Stomach (tissue), 9 donors: ENCODE measurements around the gene ATP5MC3. TPM values are rescaled to one million over a fixed set of nuclear protein-coding genes. Genes with fewer than 3 reads are reported as not detected.

Source experiments
- DNase-seq, 2 donors: peaks; one replicate each; pipeline versions ENCODE4 v3.0.0 to v3.0.0-alpha.2; 2013 to 2019
- H3K27ac ChIP-seq, 5 donors: fragments of 200-600 bp in 4 of 5; sonication (generic) in 4 of 5; one replicate each; pipeline ENCODE4 v1.5.1; 2013 to 2019; ENCODE audit warnings: mild to moderate bottlenecking in 1 of 5, moderate library complexity in 1 of 5
- H3K27me3 ChIP-seq, 3 donors: fragments of 200-600 bp; sonication (generic); one replicate each; pipeline ENCODE4 v1.5.1; 2017 to 2019; ENCODE audit warnings: mixed run types in 1 of 3
- H3K36me3 ChIP-seq, 4 donors: fragments of 200-600 bp; sonication (generic); 1 replicate in 3 of 4; 2 replicates in 1 of 4; pipeline ENCODE4 v1.5.1; 2016 to 2019
- H3K4me1 ChIP-seq, 4 donors: fragments of 200-600 bp; sonication (generic); one replicate each; pipeline ENCODE4 v1.5.1; 2016 to 2019
- H3K4me3 ChIP-seq, 4 donors: fragments of 200-600 bp; sonication (generic) in 3 of 4; one replicate each; pipeline ENCODE4 v1.5.1; 2016 to 2019; ENCODE audit warnings: mild to moderate bottlenecking in 1 of 4
- H3K9me3 ChIP-seq, 4 donors: fragments of 200-600 bp; sonication (generic); one replicate each; pipeline ENCODE4 v1.5.1; 2016 to 2019
- EP300 ChIP-seq: sonication (generic); formaldehyde crosslinking; IDR thresholded peaks from one replicate; pipeline ENCODE4 v1.6.1; 2017; ENCODE audit warnings: antibody characterized with exemption
- POLR2A ChIP-seq, 4 donors: fragments of 450-650 bp; IDR thresholded peaks; one replicate each; pipeline ENCODE4 v1.6.1; 2016; ENCODE audit warnings: antibody characterized with exemption in 4 of 4, control low read depth in 2 of 4, mild to moderate bottlenecking in 1 of 4, moderate library complexity in 1 of 4
- POLR2AphosphoS5 ChIP-seq, 3 donors: sonication (generic); formaldehyde crosslinking; IDR thresholded peaks; one replicate each; pipeline ENCODE4 v1.6.1; 2016; ENCODE audit warnings: antibody characterized with exemption in 3 of 3
- WGBS, 5 donors: extraction: QIAGEN DNeasy Blood & Tissue Kit in 3 of 5; methylation state at CpG; one replicate each; pipeline versions ENCODE4 v1.1.5 to v1.1.7; 2013 to 2018; 5-methylcytosine and 5-hydroxymethylcytosine counted together
- intact Hi-C: fragments of 100-400 bp; cut with DNase I; formaldehyde crosslinking; loops from one replicate; pipeline ENCODE4 v1.15.1; 2023; ENCODE audit warnings: low total_unique reads
- polyA plus RNA-seq, 3 donors: library from polyadenylated mRNA; stranded (reverse); fragments of 200-250 nt; gene quantifications; one replicate each; pipeline ENCODE4 v1.2.3, GENCODE V29; 2013
- total RNA-seq, 5 donors: library from RNA; depleted of rRNA; stranded (reverse); fragments of >200 nt; gene quantifications; one replicate each; pipeline versions ENCODE4 v1.1.0 to v1.2.3, GENCODE V29; 2014 to 2016
- TF ChIP-seq, protein P1 (sequence below), 7 experiments: fragments of 450-650 bp in 4 of 7; fragments of 200-600 bp in 3 of 7; sonication (generic) in 3 of 7; IDR thresholded peaks; one replicate each; pipeline ENCODE4 v1.5.1; 2016 to 2019; ENCODE audit warnings: antibody characterized with exemption in 7 of 7, control low read depth in 2 of 7, mild to moderate bottlenecking in 1 of 7
- donor health status: healthy with polysubstance abuse.
- donor health status: Bipolar disorder and iron deficiency.
- donor health status: healthy.

The ATP5MC3 gene
- total and polyA plus RNA-seq, 8 donors: 39.4 to 383 (median 141) TPM

DNA sequence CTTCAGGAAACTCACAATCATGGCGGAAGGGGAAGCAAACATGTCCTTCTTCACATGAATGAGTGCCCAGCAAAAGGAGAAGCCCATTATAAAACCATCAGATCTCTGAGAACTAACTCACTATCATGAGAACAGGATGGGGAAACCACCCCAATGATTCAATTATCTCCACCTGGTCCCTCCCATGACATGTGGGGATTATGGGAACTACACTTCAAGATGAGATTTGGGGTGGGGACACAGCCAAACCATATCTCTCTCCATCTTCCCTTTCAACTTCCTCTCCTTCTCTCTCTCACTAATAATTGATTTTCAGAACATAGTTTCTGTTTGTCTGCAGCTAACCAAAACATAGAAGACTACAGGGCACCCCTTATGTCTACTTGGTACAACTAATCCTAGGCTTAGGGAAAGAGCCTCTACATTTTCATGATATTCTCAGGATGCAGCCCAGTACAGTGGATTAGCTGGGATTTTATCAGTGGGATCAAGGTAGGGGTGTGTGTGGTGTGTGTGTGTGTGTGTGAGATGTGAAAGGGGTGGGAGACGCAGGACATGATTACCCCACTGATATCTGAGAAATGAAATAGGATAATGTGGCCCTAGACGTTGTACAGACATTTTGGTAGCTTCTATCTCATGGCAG is 10.7 kb downstream of the ATP5MC3 start:
- TF ChIP-seq EP300 (no peak), POLR2AphosphoS5 (IDR thresholded peaks at IDR 0.05) (no peak), POLR2A (IDR thresholded peaks at IDR 0.05) (no peak)
- TF ChIP-seq, protein P1, sequence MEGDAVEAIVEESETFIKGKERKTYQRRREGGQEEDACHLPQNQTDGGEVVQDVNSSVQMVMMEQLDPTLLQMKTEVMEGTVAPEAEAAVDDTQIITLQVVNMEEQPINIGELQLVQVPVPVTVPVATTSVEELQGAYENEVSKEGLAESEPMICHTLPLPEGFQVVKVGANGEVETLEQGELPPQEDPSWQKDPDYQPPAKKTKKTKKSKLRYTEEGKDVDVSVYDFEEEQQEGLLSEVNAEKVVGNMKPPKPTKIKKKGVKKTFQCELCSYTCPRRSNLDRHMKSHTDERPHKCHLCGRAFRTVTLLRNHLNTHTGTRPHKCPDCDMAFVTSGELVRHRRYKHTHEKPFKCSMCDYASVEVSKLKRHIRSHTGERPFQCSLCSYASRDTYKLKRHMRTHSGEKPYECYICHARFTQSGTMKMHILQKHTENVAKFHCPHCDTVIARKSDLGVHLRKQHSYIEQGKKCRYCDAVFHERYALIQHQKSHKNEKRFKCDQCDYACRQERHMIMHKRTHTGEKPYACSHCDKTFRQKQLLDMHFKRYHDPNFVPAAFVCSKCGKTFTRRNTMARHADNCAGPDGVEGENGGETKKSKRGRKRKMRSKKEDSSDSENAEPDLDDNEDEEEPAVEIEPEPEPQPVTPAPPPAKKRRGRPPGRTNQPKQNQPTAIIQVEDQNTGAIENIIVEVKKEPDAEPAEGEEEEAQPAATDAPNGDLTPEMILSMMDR (IDR thresholded peaks at IDR 0.05): no peak
- H3K4me3 ChIP-seq: no peak overlapping the region

DNA sequence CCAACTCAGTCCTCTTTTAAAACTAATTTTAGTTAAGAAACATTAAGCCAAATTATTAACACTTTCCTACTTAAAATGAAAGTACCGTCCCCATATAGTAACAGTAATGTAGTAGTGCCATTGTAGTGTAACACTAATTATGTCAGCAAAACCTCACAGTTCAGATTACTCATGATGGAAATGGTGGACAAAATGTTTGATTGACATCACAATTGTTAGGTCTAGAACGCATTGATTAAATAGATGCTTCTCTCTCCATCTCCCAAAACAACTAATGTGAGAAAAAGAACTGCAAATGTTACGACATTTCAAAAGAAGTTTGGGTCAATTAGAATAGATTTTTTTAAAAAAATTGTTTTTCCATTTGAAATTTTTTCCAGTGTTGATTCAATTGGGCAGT is 12.3 kb downstream of the ATP5MC3 start:
- WGBS, 5 donors: 43 to 52% (median 44%) methylated on average over 3 of the region's 3 CpGs
- peak overlapping the region in 2 of 5 donors; percentile 90 to 93 for H3K27ac ChIP-seq
- H3K9me3 ChIP-seq: no peaks in the 10 kb centered on the region
- peaks cover 9 to 38% (median 22%) of the 10 kb centered on the region in 4 donors for H3K4me1 ChIP-seq
- intact Hi-C loops: no loop called here
- H3K4me3 ChIP-seq: peak overlapping the region in 2 of 4 donors; percentile 93 to 99
- DNase-seq: no peak
- TF ChIP-seq POLR2A (IDR thresholded peaks at IDR 0.05): no peak
- no peak for TF ChIP-seq EP300
- TF ChIP-seq, protein P1 (IDR thresholded peaks at IDR 0.05): no peak
- TF ChIP-seq POLR2AphosphoS5 (IDR thresholded peaks at IDR 0.05): no peak
- no peaks in the 10 kb centered on the region for H3K27me3 ChIP-seq
- H3K36me3 ChIP-seq: peaks cover 0 to 9% (median 4%) of the 10 kb centered on the region in 4 donors

More for the DNA sequence above, 10.7 kb downstream of the ATP5MC3 start:
- peaks cover 9 to 29% (median 21%) of the 10 kb centered on the region in 4 donors for H3K4me1 ChIP-seq
- no peaks in the 10 kb centered on the region for H3K27me3 ChIP-seq
- peaks cover 0 to 20% (median 10%) of the 10 kb centered on the region in 4 donors for H3K36me3 ChIP-seq
- WGBS, 5 donors: 72 to 91% (median 81%) methylated on average over 3 of the region's 3 CpGs
- no peak overlapping the region for H3K27ac ChIP-seq
- intact Hi-C loops: no loop called here
- no peak for DNase-seq
- H3K9me3 ChIP-seq: no peaks in the 10 kb centered on the region

DNA sequence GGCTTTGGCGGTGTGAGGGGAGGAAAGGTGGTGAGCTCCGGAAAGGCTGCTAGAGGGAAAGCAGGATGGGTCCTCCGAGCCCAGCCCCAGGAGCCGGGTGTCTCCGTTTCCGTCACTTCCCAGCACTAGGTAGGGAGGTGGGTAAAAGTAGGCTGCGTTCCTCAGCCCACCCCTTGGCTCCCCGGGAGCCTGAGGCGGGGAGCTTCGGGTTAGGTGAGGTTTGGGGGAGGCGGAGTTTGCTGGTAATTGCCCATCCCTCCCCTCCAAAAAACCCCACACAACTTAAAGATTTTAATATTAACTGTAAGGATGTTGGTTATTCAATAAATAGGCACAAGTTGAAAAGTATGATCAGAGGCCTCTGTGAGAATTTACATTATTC is 13.0 kb downstream of the ATP5MC3 start:
- DNase-seq: no peak
- H3K4me3 ChIP-seq: peak overlapping the region; percentile 65 to 99 (median 93)
- H3K27ac ChIP-seq: peak overlapping the region; percentile 85 to 94 (median 93)
- H3K27me3 ChIP-seq: no peaks in the 10 kb centered on the region
- peaks cover 0 to 5% (median under 1%) of the 10 kb centered on the region in 4 donors for H3K36me3 ChIP-seq
- TF ChIP-seq, protein P1 (IDR thresholded peaks at IDR 0.05): no peak
- no peak for TF ChIP-seq POLR2AphosphoS5 (IDR thresholded peaks at IDR 0.05)
- TF ChIP-seq EP300: no peak
- TF ChIP-seq POLR2A (IDR thresholded peaks at IDR 0.05): peak in 2 of 4 donors; percentile 8 to 80
- 0 to 1% (median 0%) methylated on average over 10 to 11 of the region's 11 CpGs for WGBS, 5 donors
- intact Hi-C loops: no loop called here
- peaks cover 9 to 38% (median 22%) of the 10 kb centered on the region in 4 donors for H3K4me1 ChIP-seq
- H3K9me3 ChIP-seq: no peaks in the 10 kb centered on the region

DNA sequence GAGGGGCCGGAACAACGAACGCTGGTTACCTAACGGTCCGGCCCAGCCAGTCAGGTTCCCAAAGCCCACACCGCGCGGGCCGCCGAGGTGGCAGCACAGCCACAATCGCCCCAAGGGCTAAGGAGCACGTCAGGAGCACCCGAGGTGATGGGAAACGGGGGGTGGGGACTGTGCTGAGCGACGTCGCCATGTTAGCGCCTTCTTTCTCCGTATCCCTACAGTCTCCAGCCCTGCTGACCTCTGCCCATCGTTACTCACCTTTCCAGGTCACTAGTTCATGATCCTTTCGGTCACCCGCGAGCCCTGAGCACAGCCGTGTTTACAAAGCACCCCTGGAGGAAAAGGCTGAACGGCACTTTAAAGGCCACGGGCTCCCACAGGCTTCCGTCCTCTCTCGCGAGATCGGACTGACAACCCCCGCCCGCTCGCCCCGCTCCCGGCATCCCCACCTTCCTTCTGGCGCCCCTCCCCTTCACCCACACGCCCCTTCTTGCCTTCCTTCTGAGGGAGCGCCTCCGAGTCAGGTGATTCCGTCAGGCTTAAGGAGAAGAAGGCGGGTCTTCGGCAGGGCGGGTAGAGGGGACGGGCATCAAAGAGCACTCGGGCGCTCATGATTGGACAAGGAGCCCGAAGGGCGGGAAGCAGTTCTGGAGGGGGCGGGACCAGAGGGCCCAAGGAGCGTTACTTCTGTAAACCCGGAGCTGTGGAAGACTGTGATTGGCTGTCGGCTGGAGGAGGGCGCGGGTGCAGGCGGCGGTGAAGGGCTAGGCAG is 13.5 kb downstream of the ATP5MC3 start, which contains the start of gene ATF2:
Gene ATF2 (minus strand): TSS at position 412 of the 772 bp plus-strand sequence. CDS start 31,760 bp downstream, outside the sequence.
- Histone ChIP-seq H3K27ac (peak within 1 kb of the TSS; percentile 85 to 94 (median 93)), H3K4me3 (peak within 1 kb of the TSS; percentile 65 to 99 (median 93)), H3K27me3 (no peaks in the 10 kb centered on the region), H3K36me3 (no peaks in the 10 kb centered on the region), H3K9me3 (no peaks in the 10 kb centered on the region), H3K4me1 (peaks cover 9 to 38% (median 22%) of the 10 kb centered on the region in 4 donors)
- TF ChIP-seq EP300: no peak
- TF ChIP-seq, protein P1 (IDR thresholded peaks at IDR 0.05): peak in 1 of 7 experiments; percentile 13
- peak in 1 of 4 donors; percentile 14 for TF ChIP-seq POLR2A (IDR thresholded peaks at IDR 0.05)
- peak; percentile 11 to 87 (median 80) for TF ChIP-seq POLR2AphosphoS5 (IDR thresholded peaks at IDR 0.05)
- WGBS, 5 donors: 0 to 1% (median 0%) methylated on average over 49 to 56 of the region's 56 CpGs
- DNase-seq: peak; percentile 97 to 100
- intact Hi-C loops: no loop called here
